Natural killer cell treated with Interleukin-12 subunit alpha and Interleukin-12 subunit beta and Interleukin-15 and Interleukin-18, amount 100 ng/mL, for 72 hours (primary cell): ENCODE data around the gene SLC17A9. TPM values are rescaled to one million over a fixed set of nuclear protein-coding genes. Genes with fewer than 3 reads are reported as not detected.

Source experiments
- ATAC-seq, 2 donors: fragments of 150-1000 bp; cut with Tn5 transposase in 1 of 2; sonication (Bioruptor Pico), chemical (Tn5 transposase) in 1 of 2; 2 replicates each; pipeline ENCODE4 v1.10.0; 2021
- DNase-seq: peaks from one replicate; pipeline ENCODE4 v3.0.0; 2022; ENCODE audit warnings: low spot score
- H3K27ac Mint-ChIP-seq, 2 donors: 1 replicate in 1 of 2; 2 replicates in 1 of 2; pipeline ENCODE4 v1.8.0; 2022; ENCODE audit warnings: mixed read lengths in 2 of 2, mild to moderate bottlenecking in 1 of 2, moderate library complexity in 1 of 2
- H3K27me3 Mint-ChIP-seq, 2 donors: 1 replicate in 1 of 2; 2 replicates in 1 of 2; pipeline ENCODE4 v1.8.0; 2022; ENCODE audit warnings: mixed read lengths in 2 of 2
- H3K36me3 Mint-ChIP-seq: one replicate; pipeline ENCODE4 v1.8.0; 2022; ENCODE audit warnings: mixed read lengths
- H3K4me1 Mint-ChIP-seq, 2 donors: 1 replicate in 1 of 2; 2 replicates in 1 of 2; pipeline ENCODE4 v1.8.0; 2022; ENCODE audit warnings: low read depth in 2 of 2, mixed read lengths in 2 of 2, mild to moderate bottlenecking in 1 of 2
- H3K4me3 Mint-ChIP-seq: one replicate; pipeline ENCODE4 v1.8.0; 2022; ENCODE audit warnings: mixed read lengths
- H3K9me3 Mint-ChIP-seq: 2 replicates; pipeline ENCODE4 v1.8.0; 2022; ENCODE audit warnings: mixed read lengths
- total RNA-seq, 2 donors: library from RNA; stranded (reverse); gene quantifications; one replicate each; pipeline ENCODE4 v1.2.3, GENCODE V29; 2022

The SLC17A9 gene
- total RNA-seq, 2 donors from 2014 or later = 34.9 to 100 TPM

GRCh38 chr20:62968378-62969178, 16.1 kb downstream of the SLC17A9 start:
- Mint-ChIP-seq H3K4me3 (no peak overlapping the region), H3K27ac (no peak overlapping the region), H3K9me3 (no peaks in the 10 kb centered on the region), H3K27me3 (peaks cover 14 to 18% of the 10 kb centered on the region in 2 donors), H3K36me3 (no peaks in the 10 kb centered on the region), H3K4me1 (peaks cover 11 to 15% of the 10 kb centered on the region in 2 donors)
- no peak for DNase-seq
- no peak for ATAC-seq

- H3K27me3 Mint-ChIP-seq = peaks cover 14 to 20% of the 10 kb centered on the region in 2 donors
- ATAC-seq = no peak
- DNase-seq = no peak
- H3K4me1 Mint-ChIP-seq = peaks cover 11 to 15% of the 10 kb centered on the region in 2 donors
- no peaks in the 10 kb centered on the region for H3K36me3 Mint-ChIP-seq
- H3K27ac Mint-ChIP-seq = no peak overlapping the region
- H3K9me3 Mint-ChIP-seq = no peaks in the 10 kb centered on the region
- no peak overlapping the region for H3K4me3 Mint-ChIP-seq
These were observed 16.8 kb downstream of the SLC17A9 start for GRCh38 chr20:62969179-62969760.

GRCh38 chr20:62969939-62970306, 17.4 kb downstream of the SLC17A9 start:
- Mint-ChIP-seq H3K4me1 (peaks cover 11 to 15% of the 10 kb centered on the region in 2 donors), H3K9me3 (no peaks in the 10 kb centered on the region), H3K27ac (no peak overlapping the region), H3K27me3 (peaks cover 15 to 26% of the 10 kb centered on the region in 2 donors), H3K36me3 (no peaks in the 10 kb centered on the region), H3K4me3 (no peak overlapping the region)
- DNase-seq = no peak
- ATAC-seq = no peak

GRCh38 chr20:62970307-62971210, 18.1 kb downstream of the SLC17A9 start:
- Mint-ChIP-seq H3K27ac (no peak overlapping the region), H3K9me3 (no peaks in the 10 kb centered on the region), H3K4me1 (peaks cover 11 to 15% of the 10 kb centered on the region in 2 donors), H3K4me3 (no peak overlapping the region), H3K27me3 (peaks cover 15 to 27% of the 10 kb centered on the region in 2 donors), H3K36me3 (no peaks in the 10 kb centered on the region)
- no peak for DNase-seq
- no peak for ATAC-seq

- ATAC-seq = no peak
- H3K27ac Mint-ChIP-seq = peak overlapping the region in 1 of 2 donors; percentile 0
- DNase-seq = no peak
- H3K27me3 Mint-ChIP-seq = peaks cover 18 to 30% of the 10 kb centered on the region in 2 donors
- peak overlapping the region; percentile 32 for H3K4me3 Mint-ChIP-seq
- peaks cover 11 to 15% of the 10 kb centered on the region in 2 donors for H3K4me1 Mint-ChIP-seq
- H3K36me3 Mint-ChIP-seq = no peaks in the 10 kb centered on the region
- H3K9me3 Mint-ChIP-seq = no peaks in the 10 kb centered on the region
These were observed 18.9 kb downstream of the SLC17A9 start for GRCh38 chr20:62971211-62971949.

- H3K36me3 Mint-ChIP-seq = no peaks in the 10 kb centered on the region
- H3K27ac Mint-ChIP-seq = peak overlapping the region in 1 of 2 donors; percentile 0
- H3K4me3 Mint-ChIP-seq = peak overlapping the region; percentile 32
- ATAC-seq (peak; percentile 91 to 93), DNase-seq (peak; percentile 81)
- H3K4me1 Mint-ChIP-seq = peaks cover 11 to 15% of the 10 kb centered on the region in 2 donors
- H3K9me3 Mint-ChIP-seq = no peaks in the 10 kb centered on the region
- peaks cover 18 to 34% of the 10 kb centered on the region in 2 donors for H3K27me3 Mint-ChIP-seq
These were observed 19.7 kb downstream of the SLC17A9 start for GRCh38 chr20:62971950-62972844.

GRCh38 chr20:62972845-62973745, 20.6 kb downstream of the SLC17A9 start:
- no peaks in the 10 kb centered on the region for H3K36me3 Mint-ChIP-seq
- DNase-seq (no peak), ATAC-seq (no peak)
- no peak overlapping the region for H3K27ac Mint-ChIP-seq
- H3K4me1 Mint-ChIP-seq = peaks cover 12 to 15% of the 10 kb centered on the region in 2 donors
- no peaks in the 10 kb centered on the region for H3K9me3 Mint-ChIP-seq
- peak overlapping the region; percentile 32 for H3K4me3 Mint-ChIP-seq
- peaks cover 18 to 34% of the 10 kb centered on the region in 2 donors for H3K27me3 Mint-ChIP-seq

GRCh38 chr20:62975251-62975760, 22.8 kb downstream of the SLC17A9 start:
- peaks cover 15 to 20% of the 10 kb centered on the region in 2 donors for H3K4me1 Mint-ChIP-seq
- no peak for ATAC-seq
- H3K36me3 Mint-ChIP-seq = no peaks in the 10 kb centered on the region

GRCh38 chr20:62975812-62976508, 23.5 kb downstream of the SLC17A9 start:
- no peak overlapping the region for H3K27ac Mint-ChIP-seq
- no peaks in the 10 kb centered on the region for H3K36me3 Mint-ChIP-seq
- peaks cover 24 to 33% of the 10 kb centered on the region in 2 donors for H3K27me3 Mint-ChIP-seq
- DNase-seq = no peak
- H3K4me1 Mint-ChIP-seq = peaks cover 15 to 21% of the 10 kb centered on the region in 2 donors
- no peak overlapping the region for H3K4me3 Mint-ChIP-seq
- no peak for ATAC-seq
- H3K9me3 Mint-ChIP-seq = no peaks in the 10 kb centered on the region

More at GRCh38 chr20:62975251-62975760, 22.8 kb downstream of the SLC17A9 start:
- no peak overlapping the region for H3K27ac Mint-ChIP-seq
- H3K27me3 Mint-ChIP-seq = peaks cover 24 to 34% of the 10 kb centered on the region in 2 donors
- no peak for DNase-seq
- no peaks in the 10 kb centered on the region for H3K9me3 Mint-ChIP-seq
- H3K4me3 Mint-ChIP-seq = no peak overlapping the region

GRCh38 chr20:62976886-62977285, 24.4 kb downstream of the SLC17A9 start:
- Mint-ChIP-seq H3K9me3 (no peaks in the 10 kb centered on the region), H3K27me3 (peaks cover 19 to 24% of the 10 kb centered on the region in 2 donors), H3K36me3 (no peaks in the 10 kb centered on the region), H3K4me1 (peaks cover 7 to 24% of the 10 kb centered on the region in 2 donors), H3K4me3 (no peak overlapping the region), H3K27ac (no peak overlapping the region)
- ATAC-seq (no peak), DNase-seq (no peak)
